Neural crest cell (in vitro differentiated cells): ENCODE results near the gene SHCBP1. TPM values are rescaled to one million over a fixed set of nuclear protein-coding genes. Genes with fewer than 3 reads are reported as not detected.
A peak's percentile ranks its signal among the peaks of the same experiment; 100 is the strongest.
"Not testable (repeated sequence)": the region's sequence is repeated elsewhere in the genome, so short reads cannot be mapped to it uniquely, and the experiment has no call there.

Source experiments
- DNase-seq: peaks from one replicate; pipeline ENCODE4 v3.0.0; 2021; ENCODE audit warnings: low read depth, mixed read lengths, low spot score
- H3K27ac Mint-ChIP-seq: one replicate; pipeline ENCODE4 v1.8.0; 2021; ENCODE audit warnings: mild to moderate bottlenecking, mixed read lengths; ENCODE audit not compliant: unreplicated experiment
- H3K27me3 Mint-ChIP-seq: 2 replicates; pipeline ENCODE4 v1.8.0; 2021; ENCODE audit warnings: low read depth, mild to moderate bottlenecking, mixed read lengths
- H3K36me3 Mint-ChIP-seq: 2 replicates; pipeline ENCODE4 v1.8.0; 2021; ENCODE audit warnings: low read depth, mild to moderate bottlenecking, mixed read lengths
- H3K4me1 Mint-ChIP-seq: 2 replicates; pipeline ENCODE4 v1.8.0; 2021; ENCODE audit warnings: mixed read lengths
- H3K4me3 Mint-ChIP-seq: one replicate; pipeline ENCODE4 v1.8.0; 2021; ENCODE audit warnings: mild to moderate bottlenecking, mixed read lengths
- H3K9me3 Mint-ChIP-seq: 2 replicates; pipeline ENCODE4 v1.8.0; 2021; ENCODE audit warnings: mixed read lengths
- CTCF ChIP-seq: fragments of 200-600 bp; sonication (generic); conservative IDR thresholded peaks from 2 replicates; pipeline ENCODE4 v1.5.0; 2021; ENCODE audit warnings: antibody characterized with exemption, mild to moderate bottlenecking
- total RNA-seq: library from RNA; stranded (reverse); gene quantifications from 2 replicates; pipeline ENCODE4 v1.2.1, GENCODE V29; 2021

SHCBP1 gene
- total RNA-seq, 1 donor from 2014 or later = 18.7 TPM

- peaks cover 13% of the 10 kb centered on the region for H3K27me3 Mint-ChIP-seq
- H3K4me1 Mint-ChIP-seq = no peaks in the 10 kb centered on the region
- DNase-seq = no peak
- TF ChIP-seq CTCF = no peak
- H3K4me3 Mint-ChIP-seq = no peak overlapping the region
- H3K9me3 Mint-ChIP-seq = no peaks in the 10 kb centered on the region
- H3K27ac Mint-ChIP-seq = no peak overlapping the region
- no peaks in the 10 kb centered on the region for H3K36me3 Mint-ChIP-seq
Measured at GRCh38 chr16:46568472-46569230, 52.5 kb downstream of the SHCBP1 start.

GRCh38 chr16:46562979-46563378 lies 58.2 kb downstream of the SHCBP1 start:
- TF ChIP-seq CTCF = no peak
- no peaks in the 10 kb centered on the region for H3K36me3 Mint-ChIP-seq
- H3K4me1 Mint-ChIP-seq = no peaks in the 10 kb centered on the region
- H3K27ac Mint-ChIP-seq = no peak overlapping the region
- H3K9me3 Mint-ChIP-seq = no peaks in the 10 kb centered on the region
- no peak overlapping the region for H3K4me3 Mint-ChIP-seq
- H3K27me3 Mint-ChIP-seq = peaks cover 32% of the 10 kb centered on the region
- no peak for DNase-seq

- Mint-ChIP-seq H3K27ac (no peak overlapping the region), H3K36me3 (no peaks in the 10 kb centered on the region), H3K4me1 (peaks cover 5% of the 10 kb centered on the region), H3K9me3 (no peaks in the 10 kb centered on the region), H3K4me3 (no peak overlapping the region), H3K27me3 (peaks cover 30% of the 10 kb centered on the region)
- no peak for DNase-seq
- TF ChIP-seq CTCF = no peak
Measured at GRCh38 chr16:46558018-46558417, 63.2 kb downstream of the SHCBP1 start.

DNA sequence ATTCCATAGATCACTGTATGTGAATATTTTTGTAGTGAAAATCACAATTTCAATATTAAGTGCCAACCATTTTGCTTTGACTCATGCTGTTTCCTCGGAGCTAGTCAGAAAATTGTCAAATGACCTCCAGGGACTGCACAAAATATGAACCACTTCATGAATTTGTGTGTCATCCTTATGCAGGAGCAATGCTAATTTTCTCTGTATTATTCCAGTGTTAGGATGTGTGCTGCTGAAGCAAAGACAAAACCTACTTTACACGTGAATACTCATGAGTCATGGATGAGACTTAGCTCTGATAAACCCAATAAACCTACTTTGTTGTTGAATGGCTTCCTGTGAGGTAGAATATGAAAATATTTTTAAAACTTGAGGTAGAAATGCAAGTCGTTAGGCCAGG lies 65.2 kb downstream of the SHCBP1 start:
- peaks cover 21% of the 10 kb centered on the region for H3K27me3 Mint-ChIP-seq
- H3K36me3 Mint-ChIP-seq = no peaks in the 10 kb centered on the region
- H3K4me1 Mint-ChIP-seq = peaks cover 5% of the 10 kb centered on the region
- DNase-seq = no peak
- no peaks in the 10 kb centered on the region for H3K9me3 Mint-ChIP-seq
- H3K4me3 Mint-ChIP-seq = no peak overlapping the region
- H3K27ac Mint-ChIP-seq = no peak overlapping the region
- no peak for TF ChIP-seq CTCF

DNA sequence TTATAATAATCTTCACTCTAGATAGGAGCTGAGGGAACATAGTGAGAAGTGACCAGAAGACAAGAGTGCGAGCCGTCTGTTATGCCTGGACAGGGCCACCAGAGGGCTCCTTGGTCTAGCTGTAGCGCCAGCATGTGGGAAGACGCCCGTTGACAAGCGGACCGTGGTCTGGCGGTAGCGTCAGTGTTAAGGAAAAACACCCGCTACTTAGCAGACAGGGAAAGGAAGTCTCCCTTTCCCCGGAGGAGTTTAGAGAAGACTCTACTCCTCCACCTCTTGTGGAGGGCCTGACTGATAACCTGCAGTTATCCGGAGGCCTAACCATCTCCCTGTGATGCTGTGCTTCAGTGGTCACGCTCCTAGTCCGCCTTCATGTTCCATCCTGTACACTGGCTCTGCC lies 66.7 kb downstream of the SHCBP1 start:
- not testable (repeated sequence) for H3K4me1 Mint-ChIP-seq, H3K27ac Mint-ChIP-seq, H3K4me3 Mint-ChIP-seq, H3K9me3 Mint-ChIP-seq, H3K36me3 Mint-ChIP-seq
- TF ChIP-seq CTCF = peak; percentile 80
- DNase-seq = peak; percentile 59
- peaks cover 27% of the 10 kb centered on the region for H3K27me3 Mint-ChIP-seq
